A549 (cell line): ENCODE data around the gene LRRC4B.

ENCODE experiments used
- EP300 ChIP-seq, 2 experiments: fragments of >200 bp; sonication (Bioruptor Twin); formaldehyde crosslinking; IDR thresholded peaks; 2 replicates in 1 of 2; 3 replicates in 1 of 2; pipeline ENCODE4 v1.6.1; 2016 to 2017
- KDM1A ChIP-seq: fragments of 200-600 bp; sonication (generic); IDR thresholded peaks from 2 replicates; pipeline ENCODE4 v1.6.1; 2016; ENCODE audit warnings: low read depth, mild to moderate bottlenecking
- MYC ChIP-seq: IDR thresholded peaks from 2 replicates; pipeline ENCODE4 v1.6.1; 2012; ENCODE audit warnings: mild to moderate bottlenecking, inconsistent platforms, low read length, improper control_type of control experiment, borderline replicate concordance
- RCOR1 ChIP-seq: fragments of 150-350 bp; IDR thresholded peaks from 2 replicates; pipeline ENCODE4 v1.6.1; 2014; ENCODE audit warnings: antibody characterized with exemption, low read length, low read depth
- TP53 ChIP-seq: fragments of 250-450 bp; sonication (Bioruptor Pico); IDR thresholded peaks from 2 replicates; pipeline ENCODE4 v1.5.0; 2021; ENCODE audit warnings: mild to moderate bottlenecking, moderate library complexity
- TF ChIP-seq, protein P1 (sequence below): fragments of >200 bp; sonication (Bioruptor Twin); formaldehyde crosslinking; IDR thresholded peaks from 2 replicates; pipeline ENCODE4 v1.6.1; 2016
- TF ChIP-seq, protein P2 (sequence below): fragments of >200 bp; sonication (Bioruptor Twin); formaldehyde crosslinking; IDR thresholded peaks from 3 replicates; pipeline ENCODE4 v1.5.1; 2016
- TF ChIP-seq, protein P3 (sequence below): fragments of 150-350 bp; IDR thresholded peaks from 2 replicates; pipeline ENCODE4 v1.6.1; 2014; ENCODE audit warnings: low read depth, mild to moderate bottlenecking, low read length

DNA sequence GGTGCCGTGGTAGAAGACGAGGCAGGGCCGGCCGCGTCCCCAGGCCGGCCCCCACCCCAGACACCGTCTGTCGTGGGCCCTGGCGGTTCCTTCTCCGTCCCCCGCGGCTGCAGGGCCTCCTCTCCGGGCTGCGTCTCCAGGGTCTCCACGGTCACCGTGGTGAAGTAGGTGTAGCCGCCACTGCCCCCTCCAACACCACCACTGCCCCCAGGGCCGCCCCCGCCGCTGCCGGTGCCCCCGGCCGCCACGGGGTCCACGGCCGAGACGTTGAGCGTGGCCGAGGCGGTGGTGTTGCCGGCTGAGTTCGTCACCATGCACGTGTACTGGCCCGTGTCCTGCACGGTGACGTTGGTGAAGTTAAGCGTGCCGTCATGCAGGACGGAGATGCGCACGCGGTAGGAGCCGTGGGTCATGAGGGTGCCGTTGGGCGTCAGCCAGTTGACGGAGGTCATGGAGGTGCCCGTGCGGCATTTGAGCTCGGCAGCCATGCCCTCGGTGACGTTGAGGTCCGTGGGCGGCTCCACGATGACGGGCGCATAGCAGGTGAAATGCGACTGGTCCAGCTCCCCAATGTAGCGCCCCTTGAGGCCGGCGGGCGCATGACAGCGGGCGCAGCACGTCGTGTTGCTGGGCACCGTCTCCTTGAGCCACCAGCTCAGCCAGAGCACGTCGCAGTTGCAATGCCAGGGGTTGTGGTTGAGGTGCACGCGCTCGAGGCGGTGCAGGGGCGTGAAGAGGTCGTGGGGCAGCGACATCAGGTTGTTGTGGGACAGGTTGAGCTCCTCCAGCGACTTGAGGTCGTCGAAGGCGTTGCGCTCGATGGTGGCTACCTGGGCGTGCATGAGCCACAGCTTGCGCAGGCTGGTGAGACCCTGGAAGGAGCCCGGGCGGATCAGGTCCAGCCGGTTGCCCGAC, 49.9 kb downstream of the LRRC4B start:
- TF ChIP-seq, protein P1, sequence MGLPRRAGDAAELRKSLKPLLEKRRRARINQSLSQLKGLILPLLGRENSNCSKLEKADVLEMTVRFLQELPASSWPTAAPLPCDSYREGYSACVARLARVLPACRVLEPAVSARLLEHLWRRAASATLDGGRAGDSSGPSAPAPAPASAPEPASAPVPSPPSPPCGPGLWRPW: no peak
- TF ChIP-seq, protein P2, sequence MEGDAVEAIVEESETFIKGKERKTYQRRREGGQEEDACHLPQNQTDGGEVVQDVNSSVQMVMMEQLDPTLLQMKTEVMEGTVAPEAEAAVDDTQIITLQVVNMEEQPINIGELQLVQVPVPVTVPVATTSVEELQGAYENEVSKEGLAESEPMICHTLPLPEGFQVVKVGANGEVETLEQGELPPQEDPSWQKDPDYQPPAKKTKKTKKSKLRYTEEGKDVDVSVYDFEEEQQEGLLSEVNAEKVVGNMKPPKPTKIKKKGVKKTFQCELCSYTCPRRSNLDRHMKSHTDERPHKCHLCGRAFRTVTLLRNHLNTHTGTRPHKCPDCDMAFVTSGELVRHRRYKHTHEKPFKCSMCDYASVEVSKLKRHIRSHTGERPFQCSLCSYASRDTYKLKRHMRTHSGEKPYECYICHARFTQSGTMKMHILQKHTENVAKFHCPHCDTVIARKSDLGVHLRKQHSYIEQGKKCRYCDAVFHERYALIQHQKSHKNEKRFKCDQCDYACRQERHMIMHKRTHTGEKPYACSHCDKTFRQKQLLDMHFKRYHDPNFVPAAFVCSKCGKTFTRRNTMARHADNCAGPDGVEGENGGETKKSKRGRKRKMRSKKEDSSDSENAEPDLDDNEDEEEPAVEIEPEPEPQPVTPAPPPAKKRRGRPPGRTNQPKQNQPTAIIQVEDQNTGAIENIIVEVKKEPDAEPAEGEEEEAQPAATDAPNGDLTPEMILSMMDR: no peak
- TF ChIP-seq, protein P3, sequence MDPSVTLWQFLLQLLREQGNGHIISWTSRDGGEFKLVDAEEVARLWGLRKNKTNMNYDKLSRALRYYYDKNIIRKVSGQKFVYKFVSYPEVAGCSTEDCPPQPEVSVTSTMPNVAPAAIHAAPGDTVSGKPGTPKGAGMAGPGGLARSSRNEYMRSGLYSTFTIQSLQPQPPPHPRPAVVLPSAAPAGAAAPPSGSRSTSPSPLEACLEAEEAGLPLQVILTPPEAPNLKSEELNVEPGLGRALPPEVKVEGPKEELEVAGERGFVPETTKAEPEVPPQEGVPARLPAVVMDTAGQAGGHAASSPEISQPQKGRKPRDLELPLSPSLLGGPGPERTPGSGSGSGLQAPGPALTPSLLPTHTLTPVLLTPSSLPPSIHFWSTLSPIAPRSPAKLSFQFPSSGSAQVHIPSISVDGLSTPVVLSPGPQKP: no peak
- TF ChIP-seq KDM1A (no peak), EP300 (IDR thresholded peaks at IDR 0.05) (no peak), TP53 (CRISPR knock-in tag) (no peak), MYC (no peak), RCOR1 (no peak)
